Left lung (tissue), 10 donors: Measurements from ENCODE around the gene MMP28. TPM values are rescaled to one million over a fixed set of nuclear protein-coding genes. Genes with fewer than 3 reads are reported as not detected.

Source experiments
- ATAC-seq: fragments of 200-7000 bp; cut with Tn5 transposase; one replicate; pipeline ENCODE4 v1.9.1; 2020; ENCODE audit warnings: moderate library complexity
- DNase-seq, 4 donors: peaks; one replicate each; pipeline ENCODE4 v3.0.0-alpha.2; 2013 to 2020
- H3K27ac ChIP-seq, 2 donors: fragments of 200-600 bp; sonication (generic) in 1 of 2; one replicate each; pipeline versions ENCODE4 v1.5.0 to v1.8.0; 2020 to 2021
- H3K27me3 ChIP-seq, 2 donors: fragments of 200-600 bp; sonication (generic) in 1 of 2; one replicate each; pipeline versions ENCODE4 v1.5.0 to v1.8.0; 2020 to 2021
- H3K36me3 ChIP-seq, 2 donors: fragments of 200-600 bp; sonication (generic) in 1 of 2; one replicate each; pipeline versions ENCODE4 v1.5.0 to v1.8.0; 2020 to 2021
- H3K4me1 ChIP-seq, 2 donors: fragments of 200-600 bp; one replicate each; pipeline ENCODE4 v1.8.0; 2021
- H3K4me3 ChIP-seq, 2 donors: fragments of 200-600 bp; sonication (generic) in 1 of 2; one replicate each; pipeline versions ENCODE4 v1.5.0 to v1.8.0; 2020 to 2021; ENCODE audit warnings: mild to moderate bottlenecking in 1 of 2
- H3K9me3 ChIP-seq, 2 donors: fragments of 200-600 bp; sonication (generic) in 1 of 2; one replicate each; pipeline versions ENCODE4 v1.5.0 to v1.8.0; 2020 to 2021
- intact Hi-C, 2 donors: fragments of 100-400 bp; cut with DNase I; formaldehyde crosslinking; loops; one replicate each; pipeline versions ENCODE4 v1.11.2 to v1.14.2; 2022
- polyA plus RNA-seq, 6 donors: library from polyadenylated mRNA; unstranded; fragments of 120-200 nt; gene quantifications; one replicate each; pipeline ENCODE4 v1.2.1, GENCODE V29; 2013; ENCODE audit not compliant: insufficient read length in 6 of 6
- total RNA-seq, 2 donors: library from RNA; stranded (reverse); fragmentation: NEBNext Ultra II Directional; extraction: Animal tissue kit (Norgen Biotek cat#: 25700); gene quantifications; one replicate each; pipeline ENCODE4 v1.2.1, GENCODE V29; 2021
- TF ChIP-seq, protein P1 (sequence below), 2 donors: fragments of 200-600 bp; sonication (generic) in 1 of 2; IDR thresholded peaks; one replicate each; pipeline versions ENCODE4 v1.5.0 to v1.8.0; 2021; ENCODE audit warnings: antibody characterized with exemption in 2 of 2
- donor health status: DM: no; HTN: yes; CAD: no.
- donor health status: DM: no; HTN: no; CAD: no.

MMP28 gene
- total and polyA plus RNA-seq, 8 donors = 6.6 to 95.0 (median 8.5) TPM

DNA sequence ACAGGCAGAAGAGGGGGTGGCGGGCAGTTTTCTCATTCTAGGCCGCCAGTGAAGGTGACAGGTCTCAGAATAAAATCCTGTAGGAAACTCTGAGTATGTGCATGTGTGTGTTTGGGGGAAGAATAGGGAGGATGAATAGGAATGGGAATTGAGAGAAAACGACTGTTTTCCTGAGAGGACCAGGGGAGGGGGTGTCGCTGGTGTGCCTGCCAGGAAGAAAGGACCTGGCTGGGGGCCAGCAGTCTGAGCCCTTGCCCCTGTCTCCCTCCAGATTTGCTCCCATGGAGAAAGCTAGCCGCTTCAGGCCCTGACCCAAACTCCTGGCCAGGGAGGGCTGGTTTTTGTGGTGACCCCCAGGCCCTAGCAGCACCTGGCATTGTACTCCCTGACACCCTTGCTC, 20.4 kb downstream of the MMP28 start:
- intact Hi-C loops = no loop called here
- Histone ChIP-seq H3K27ac (peak overlapping the region; percentile 61 to 81), H3K36me3 (no peaks in the 10 kb centered on the region), H3K4me3 (no peak overlapping the region), H3K9me3 (no peaks in the 10 kb centered on the region), H3K4me1 (peaks cover 43 to 52% of the 10 kb centered on the region in 2 donors), H3K27me3 (no peaks in the 10 kb centered on the region)
- TF ChIP-seq, protein P1, sequence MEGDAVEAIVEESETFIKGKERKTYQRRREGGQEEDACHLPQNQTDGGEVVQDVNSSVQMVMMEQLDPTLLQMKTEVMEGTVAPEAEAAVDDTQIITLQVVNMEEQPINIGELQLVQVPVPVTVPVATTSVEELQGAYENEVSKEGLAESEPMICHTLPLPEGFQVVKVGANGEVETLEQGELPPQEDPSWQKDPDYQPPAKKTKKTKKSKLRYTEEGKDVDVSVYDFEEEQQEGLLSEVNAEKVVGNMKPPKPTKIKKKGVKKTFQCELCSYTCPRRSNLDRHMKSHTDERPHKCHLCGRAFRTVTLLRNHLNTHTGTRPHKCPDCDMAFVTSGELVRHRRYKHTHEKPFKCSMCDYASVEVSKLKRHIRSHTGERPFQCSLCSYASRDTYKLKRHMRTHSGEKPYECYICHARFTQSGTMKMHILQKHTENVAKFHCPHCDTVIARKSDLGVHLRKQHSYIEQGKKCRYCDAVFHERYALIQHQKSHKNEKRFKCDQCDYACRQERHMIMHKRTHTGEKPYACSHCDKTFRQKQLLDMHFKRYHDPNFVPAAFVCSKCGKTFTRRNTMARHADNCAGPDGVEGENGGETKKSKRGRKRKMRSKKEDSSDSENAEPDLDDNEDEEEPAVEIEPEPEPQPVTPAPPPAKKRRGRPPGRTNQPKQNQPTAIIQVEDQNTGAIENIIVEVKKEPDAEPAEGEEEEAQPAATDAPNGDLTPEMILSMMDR (IDR thresholded peaks at IDR 0.05) = no peak
- ATAC-seq (no peak), DNase-seq (no peak)

DNA sequence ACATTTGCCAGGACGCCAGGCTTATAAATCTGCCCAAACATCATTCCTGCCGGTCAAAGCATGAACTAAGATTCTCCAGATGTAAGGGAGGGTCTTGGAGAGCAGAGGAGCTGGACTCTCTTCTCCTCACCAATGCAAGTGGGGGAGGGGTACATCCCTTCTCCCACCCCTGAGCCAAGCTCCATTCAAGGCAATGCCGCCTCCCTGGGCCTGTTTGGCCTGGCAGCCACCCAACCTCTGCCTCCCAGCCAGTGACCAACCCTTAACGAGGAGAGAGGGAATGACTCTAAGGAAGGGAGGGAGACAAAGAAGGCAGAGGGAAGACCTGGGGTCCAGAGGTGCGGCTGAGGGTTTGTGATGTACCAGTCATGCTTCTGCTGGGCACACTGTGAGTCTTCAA, 20.9 kb downstream of the MMP28 start:
- intact Hi-C loops = no loop called here
- H3K4me3 ChIP-seq = no peak overlapping the region
- DNase-seq (peak in 3 of 4 donors; percentile 56 to 83 (median 72)), ATAC-seq (peak; percentile 67)
- TF ChIP-seq, protein P1 (IDR thresholded peaks at IDR 0.05) = no peak
- H3K27ac ChIP-seq = peak overlapping the region; percentile 61 to 81
- no peaks in the 10 kb centered on the region for H3K27me3 ChIP-seq
- no peaks in the 10 kb centered on the region for H3K36me3 ChIP-seq
- H3K9me3 ChIP-seq = no peaks in the 10 kb centered on the region
- H3K4me1 ChIP-seq = peaks cover 43 to 52% of the 10 kb centered on the region in 2 donors

DNA sequence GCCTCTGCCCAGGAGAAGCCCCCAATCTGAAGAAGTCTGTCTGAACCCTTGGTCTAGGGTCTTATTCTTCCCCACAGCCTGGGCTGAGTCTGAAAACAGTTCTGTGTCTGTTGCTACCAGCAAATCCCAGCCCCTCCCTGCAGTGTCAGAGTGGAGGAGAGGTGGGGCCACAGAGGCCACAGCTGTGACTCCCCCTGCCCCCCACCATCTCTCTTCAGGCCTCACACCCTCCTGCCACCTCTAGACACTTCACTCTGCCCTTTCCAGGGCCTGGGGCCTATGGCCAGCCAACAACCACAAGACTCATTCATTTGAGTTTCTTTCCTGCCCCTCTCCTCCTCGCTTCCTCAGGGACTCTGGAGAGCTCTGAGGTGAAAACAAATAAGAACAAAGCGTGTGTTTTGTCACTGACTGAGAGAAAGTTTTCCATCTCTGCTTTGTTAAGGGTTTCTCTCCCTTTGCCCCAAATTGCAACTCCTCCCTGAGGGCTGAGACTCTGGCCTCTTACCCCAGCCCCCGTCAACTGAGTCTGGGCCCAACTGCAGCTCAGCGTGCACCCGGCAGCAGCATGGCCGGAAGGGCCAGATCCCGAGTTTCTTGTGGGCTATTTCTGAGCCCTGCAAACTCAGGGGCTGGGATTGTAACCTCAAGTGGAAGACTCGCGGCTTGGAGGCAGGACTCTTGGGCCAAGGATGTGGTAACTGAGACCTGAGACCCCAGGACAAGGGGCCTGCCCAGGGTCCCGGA, 21.6 kb downstream of the MMP28 start:
- intact Hi-C loops = no loop called here
- peaks cover 39 to 52% of the 10 kb centered on the region in 2 donors for H3K4me1 ChIP-seq
- peak overlapping the region; percentile 61 to 81 for H3K27ac ChIP-seq
- no peaks in the 10 kb centered on the region for H3K36me3 ChIP-seq
- TF ChIP-seq, protein P1 (IDR thresholded peaks at IDR 0.05) = no peak
- H3K27me3 ChIP-seq = no peaks in the 10 kb centered on the region
- H3K4me3 ChIP-seq = no peak overlapping the region
- peak in 1 of 4 donors; percentile 77 for DNase-seq
- peak; percentile 86 for ATAC-seq
- H3K9me3 ChIP-seq = no peaks in the 10 kb centered on the region

DNA sequence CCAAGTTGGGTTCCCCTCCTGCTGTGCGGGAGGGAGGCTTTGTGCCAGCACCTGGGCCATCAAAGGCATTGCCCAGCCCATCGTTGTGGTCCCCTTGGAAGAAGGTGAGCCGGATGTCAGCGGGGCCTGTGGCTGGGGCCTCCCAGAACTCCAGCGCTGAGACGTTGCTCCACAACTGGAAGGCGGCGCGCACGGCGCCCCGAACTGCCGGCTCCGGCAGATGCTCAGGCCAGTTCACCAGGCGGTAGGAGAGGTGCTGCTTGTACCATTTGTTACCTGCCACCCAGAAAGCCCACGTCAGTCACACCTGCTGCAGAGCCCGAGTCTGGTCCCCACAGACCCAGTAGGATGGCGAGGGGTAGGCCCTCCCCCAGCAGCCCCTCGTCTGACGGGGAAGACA, 22.3 kb downstream of the MMP28 start:
- peak overlapping the region; percentile 61 to 81 for H3K27ac ChIP-seq
- peaks cover 32 to 47% of the 10 kb centered on the region in 2 donors for H3K4me1 ChIP-seq
- H3K9me3 ChIP-seq = no peaks in the 10 kb centered on the region
- ATAC-seq (no peak), DNase-seq (no peak)
- no peak overlapping the region for H3K4me3 ChIP-seq
- TF ChIP-seq, protein P1 (IDR thresholded peaks at IDR 0.05) = no peak
- intact Hi-C loops = no loop called here
- no peaks in the 10 kb centered on the region for H3K27me3 ChIP-seq
- no peaks in the 10 kb centered on the region for H3K36me3 ChIP-seq

DNA sequence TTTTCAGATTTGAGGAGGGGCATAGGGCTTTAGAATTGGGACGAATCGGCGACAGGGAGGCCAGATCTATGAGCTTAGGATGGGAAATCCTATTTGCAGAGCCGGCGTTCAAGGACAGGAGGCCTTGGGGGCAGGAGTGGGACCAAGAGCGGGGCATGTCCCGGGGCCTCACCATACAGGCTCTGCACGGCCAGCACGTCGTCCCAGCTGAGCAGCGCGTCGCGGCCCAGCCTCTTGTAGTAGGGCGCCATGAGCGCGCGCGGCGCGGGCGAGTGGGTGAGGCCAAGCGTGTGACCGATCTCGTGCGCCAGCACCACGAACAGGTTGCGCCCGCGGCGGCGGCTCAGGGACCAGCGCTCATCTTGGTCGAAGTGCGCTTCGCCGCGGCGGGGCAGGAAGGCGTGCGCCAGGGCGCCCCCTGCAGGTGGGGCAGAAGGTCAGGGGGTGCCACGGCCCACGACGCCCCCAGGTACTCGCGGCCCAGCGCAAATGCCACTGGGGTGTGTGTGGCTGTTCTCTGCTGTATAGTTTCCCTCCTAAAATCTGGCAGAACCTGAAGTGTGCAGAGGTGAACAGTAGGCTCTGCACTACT, 25.4 kb downstream of the MMP28 start:
- peaks cover 0 to 6% of the 10 kb centered on the region in 2 donors for H3K27me3 ChIP-seq
- no peak overlapping the region for H3K27ac ChIP-seq
- peaks cover 10 to 21% of the 10 kb centered on the region in 2 donors for H3K4me1 ChIP-seq
- no peak overlapping the region for H3K4me3 ChIP-seq
- TF ChIP-seq, protein P1 (IDR thresholded peaks at IDR 0.05) = no peak
- no peak for ATAC-seq
- DNase-seq = no peak
- intact Hi-C loops = no loop called here
- no peaks in the 10 kb centered on the region for H3K9me3 ChIP-seq
- H3K36me3 ChIP-seq = no peaks in the 10 kb centered on the region
